Fibroblast of lung (primary cell): ENCODE measurements around the gene TIMP2.

ENCODE experiments used
- EZH2 ChIP-seq: IDR thresholded peaks from 2 replicates; pipeline ENCODE4 v1.5.1; 2012; ENCODE audit warnings: low read length, control low read depth, mild to moderate bottlenecking; ENCODE audit errors: missing control alignments
- TF ChIP-seq, protein P1 (sequence below), 2 donors: IDR thresholded peaks in 1 of 2; conservative IDR thresholded peaks in 1 of 2; 1 replicate in 1 of 2; 2 replicates in 1 of 2; pipeline ENCODE4 v1.5.1; 2011 to 2012; ENCODE audit warnings: low read length in 2 of 2, control low read depth in 1 of 2, inconsistent platforms in 1 of 2, low read depth in 1 of 2, mild to moderate bottlenecking in 1 of 2

DNA sequence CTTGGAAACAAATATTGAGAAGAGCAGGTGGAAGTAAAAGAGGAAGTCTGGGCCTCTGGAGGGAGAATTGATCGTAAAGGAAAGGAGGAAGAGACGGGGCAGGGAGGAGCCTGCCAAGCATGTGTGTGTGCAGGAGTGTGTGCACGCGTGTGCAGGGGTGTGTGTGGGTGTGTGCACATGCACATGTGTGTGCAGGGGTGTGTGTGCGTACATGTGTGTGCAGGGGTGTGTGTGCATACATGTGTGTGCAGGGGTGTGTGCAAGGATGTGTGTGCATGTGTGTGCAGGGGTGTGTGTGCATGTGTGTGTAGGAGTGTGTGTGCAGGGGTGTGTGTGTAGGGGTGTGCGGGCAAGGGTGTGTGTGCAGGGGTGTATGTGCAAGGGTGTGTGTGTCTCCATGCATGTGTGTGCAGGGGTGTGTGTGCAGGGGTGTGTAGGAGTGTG, 32.2 kb downstream of the TIMP2 start:
- TF ChIP-seq, protein P1, sequence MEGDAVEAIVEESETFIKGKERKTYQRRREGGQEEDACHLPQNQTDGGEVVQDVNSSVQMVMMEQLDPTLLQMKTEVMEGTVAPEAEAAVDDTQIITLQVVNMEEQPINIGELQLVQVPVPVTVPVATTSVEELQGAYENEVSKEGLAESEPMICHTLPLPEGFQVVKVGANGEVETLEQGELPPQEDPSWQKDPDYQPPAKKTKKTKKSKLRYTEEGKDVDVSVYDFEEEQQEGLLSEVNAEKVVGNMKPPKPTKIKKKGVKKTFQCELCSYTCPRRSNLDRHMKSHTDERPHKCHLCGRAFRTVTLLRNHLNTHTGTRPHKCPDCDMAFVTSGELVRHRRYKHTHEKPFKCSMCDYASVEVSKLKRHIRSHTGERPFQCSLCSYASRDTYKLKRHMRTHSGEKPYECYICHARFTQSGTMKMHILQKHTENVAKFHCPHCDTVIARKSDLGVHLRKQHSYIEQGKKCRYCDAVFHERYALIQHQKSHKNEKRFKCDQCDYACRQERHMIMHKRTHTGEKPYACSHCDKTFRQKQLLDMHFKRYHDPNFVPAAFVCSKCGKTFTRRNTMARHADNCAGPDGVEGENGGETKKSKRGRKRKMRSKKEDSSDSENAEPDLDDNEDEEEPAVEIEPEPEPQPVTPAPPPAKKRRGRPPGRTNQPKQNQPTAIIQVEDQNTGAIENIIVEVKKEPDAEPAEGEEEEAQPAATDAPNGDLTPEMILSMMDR (conservative IDR thresholded peaks at IDR 0.05 in 1 of 2, IDR thresholded peaks at IDR 0.05 in 1 of 2; ENCODE audit: low read depth in 1 of 2, low read length in 2 of 2), result no peak
- no peak for TF ChIP-seq EZH2
